Activated CD8-positive, alpha-beta memory T cell treated with anti-CD3 and anti-CD28 coated beads for 24 hours (primary cell): ENCODE data around the gene SHLD2.
"Not testable (repeated sequence)": the region's sequence is repeated elsewhere in the genome, so short reads cannot be mapped to it uniquely, and the experiment has no call there.

Experiments used
- DNase-seq: peaks from one replicate; pipeline ENCODE4 v3.0.0-alpha.2; 2020

Gene SHLD2

DNA sequence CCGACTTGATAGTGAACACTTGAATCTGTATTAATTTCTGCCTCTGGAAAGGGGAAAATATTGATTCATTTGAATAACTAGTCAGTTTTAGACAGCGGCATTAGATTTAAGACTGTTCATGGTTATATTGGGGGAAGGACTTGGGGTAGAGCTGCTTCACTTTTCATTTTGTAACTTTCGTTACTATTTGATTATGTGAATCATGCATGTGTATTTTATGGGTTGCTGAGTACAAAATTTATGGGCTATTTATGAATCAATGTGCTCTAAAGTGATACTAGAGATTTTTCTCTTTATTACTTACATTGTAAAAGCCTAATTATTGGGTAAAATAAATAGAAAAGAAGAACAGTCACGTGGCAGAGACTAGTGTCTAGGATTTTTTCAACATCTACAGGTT lies 5.3 kb upstream of the SHLD2 start:
- DNase-seq, result no peak

DNA sequence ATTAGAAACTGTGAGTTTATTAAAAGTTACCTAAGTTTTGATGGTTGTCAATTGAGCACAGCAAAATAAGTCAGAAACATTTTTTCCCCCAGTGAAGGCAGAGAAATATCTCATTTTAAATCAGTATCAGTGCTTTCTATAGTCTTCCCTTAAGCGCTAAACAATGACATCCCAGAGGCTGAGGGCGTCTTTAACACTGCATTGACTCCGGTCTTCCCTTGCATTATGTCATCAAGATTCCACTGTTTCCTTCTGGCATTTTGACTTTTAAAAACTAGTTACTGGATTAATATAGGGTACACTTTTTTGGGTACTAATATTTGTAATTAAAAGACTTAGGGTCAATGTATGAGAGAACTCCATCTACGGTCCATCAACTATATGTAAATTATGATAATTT lies 4.2 kb upstream of the SHLD2 start:
- DNase-seq, result no peak

DNA sequence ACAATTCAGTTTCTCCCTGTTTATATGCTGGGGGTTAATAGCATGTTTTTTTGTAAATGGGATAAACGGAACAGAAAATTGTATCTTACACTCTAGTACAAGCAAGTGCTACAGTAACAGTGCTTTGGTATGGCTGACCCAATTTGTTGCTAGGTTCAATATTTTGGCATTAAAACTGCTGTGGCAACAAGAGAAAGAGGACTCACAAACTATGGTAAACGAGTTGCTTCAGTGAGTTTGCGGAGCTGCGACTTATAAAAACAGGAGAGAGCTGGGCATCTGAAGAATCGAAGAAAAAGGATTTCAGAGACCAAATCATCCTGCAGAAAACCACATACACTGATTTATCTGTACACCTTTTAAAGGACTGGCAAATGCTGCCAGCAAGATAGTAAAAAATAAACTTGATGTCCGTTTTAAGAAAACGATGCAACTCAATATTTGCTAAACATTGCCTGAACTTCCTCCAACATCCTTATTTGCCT lies 2.6 kb upstream of the SHLD2 start:
- DNase-seq, result no peak

DNA sequence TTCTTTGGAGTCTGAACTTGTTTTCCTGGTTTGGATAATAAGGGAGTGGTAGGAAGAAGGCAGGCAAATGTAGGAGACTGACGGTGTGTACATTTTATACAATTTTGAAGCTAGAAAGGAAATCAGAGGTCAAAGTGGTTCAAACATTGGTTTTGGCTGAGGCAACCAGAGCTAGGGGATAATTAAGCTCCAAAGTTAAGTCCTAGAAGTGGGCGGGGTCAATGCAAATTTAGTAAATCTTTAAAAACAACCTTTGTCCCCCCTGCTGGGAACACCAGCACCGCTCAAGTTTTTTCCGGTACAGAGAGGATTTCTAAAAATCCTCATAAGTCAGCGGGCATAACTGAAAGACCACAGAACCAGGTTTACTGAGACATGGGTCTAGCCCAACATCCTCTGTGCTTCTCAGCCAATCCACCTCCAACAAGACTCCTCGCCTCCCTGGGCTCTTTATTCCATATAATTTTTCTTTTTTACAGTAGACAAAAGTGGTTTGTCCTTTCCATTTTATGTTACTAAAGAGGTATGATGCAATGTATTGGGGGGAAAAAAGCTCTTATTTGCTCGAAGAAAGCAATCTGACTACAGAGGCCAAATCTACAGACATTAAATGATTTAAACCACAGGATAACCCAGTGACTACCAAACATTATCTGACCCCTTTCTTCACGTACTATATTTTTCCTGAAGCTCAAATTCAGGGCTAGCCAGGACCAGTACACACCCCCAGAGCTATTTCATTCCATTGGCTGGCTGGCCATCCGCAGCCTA lies 2.0 kb upstream of the SHLD2 start:
- DNase-seq, result no peak

DNA sequence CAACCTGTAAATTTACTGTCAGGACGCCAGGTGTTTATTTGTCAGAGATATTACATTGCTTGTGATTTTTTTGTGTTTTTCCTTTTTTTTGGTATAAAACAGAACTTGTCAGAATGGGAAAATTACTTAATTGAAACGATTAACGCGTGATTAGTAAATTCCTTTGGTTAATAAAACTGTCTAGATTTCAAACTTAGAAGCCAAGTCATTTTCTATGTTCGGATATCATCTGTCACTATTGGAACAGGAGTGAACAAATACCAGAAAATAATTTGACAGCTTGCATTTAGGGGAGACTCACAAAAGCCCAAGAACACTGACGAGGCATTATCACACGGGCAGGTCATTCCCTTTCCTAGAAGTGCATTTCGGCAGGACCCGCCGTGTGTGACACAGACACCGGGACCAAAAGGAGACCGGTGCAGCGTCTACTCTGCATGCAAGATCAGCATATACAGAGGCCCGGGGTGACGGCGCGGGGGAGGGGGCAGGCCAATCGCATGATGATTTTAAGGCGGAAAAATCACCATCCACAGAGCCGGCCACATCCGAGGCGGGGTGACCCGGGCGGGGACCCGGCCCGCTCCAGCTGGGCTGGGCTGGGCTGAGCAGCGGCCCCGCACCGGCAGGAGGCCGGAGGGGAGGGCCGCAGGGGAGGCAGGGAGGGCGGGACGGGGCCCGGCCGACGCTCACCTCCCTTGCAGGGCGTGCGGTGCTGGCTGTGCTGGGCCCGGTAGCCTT lies 1.2 kb upstream of the SHLD2 start:
- peak; percentile 87 for DNase-seq

DNA sequence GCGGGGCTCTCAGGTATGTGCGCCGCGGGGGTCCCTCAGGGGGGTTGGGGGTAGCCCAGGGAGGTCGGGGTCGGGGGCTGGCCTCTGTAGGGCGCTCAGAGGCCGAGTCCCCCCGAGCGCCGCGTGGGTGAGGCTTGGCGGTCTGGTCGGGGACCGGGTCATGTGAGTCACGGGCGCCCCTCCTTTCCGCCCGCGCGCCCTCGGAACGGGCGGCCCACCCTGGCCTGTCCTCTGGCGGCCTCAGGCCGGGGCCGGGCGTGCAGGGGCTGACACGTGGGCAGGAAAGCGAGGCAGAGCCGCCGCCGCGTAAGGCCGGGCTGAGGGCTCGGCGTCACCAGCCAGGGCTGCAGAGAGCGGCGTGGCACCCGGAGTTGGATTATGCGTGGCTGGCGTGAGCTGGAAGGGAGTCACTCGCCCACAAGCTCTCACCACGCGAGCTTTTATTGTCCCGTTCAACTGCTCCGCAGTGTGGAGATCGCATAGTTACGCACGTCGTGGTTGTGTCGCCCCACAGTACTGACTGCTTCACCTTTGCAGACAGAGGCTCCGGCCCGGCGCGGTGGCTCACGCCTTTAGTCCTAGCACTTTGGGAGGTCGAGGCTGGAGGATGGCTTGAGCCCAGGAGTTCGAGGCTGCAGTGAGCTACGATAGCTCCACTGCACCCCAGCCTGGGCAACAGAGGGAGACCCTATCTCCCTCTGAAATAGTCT lies 385 bp downstream of the SHLD2 start:
- DNase-seq, result peak; percentile 93

DNA sequence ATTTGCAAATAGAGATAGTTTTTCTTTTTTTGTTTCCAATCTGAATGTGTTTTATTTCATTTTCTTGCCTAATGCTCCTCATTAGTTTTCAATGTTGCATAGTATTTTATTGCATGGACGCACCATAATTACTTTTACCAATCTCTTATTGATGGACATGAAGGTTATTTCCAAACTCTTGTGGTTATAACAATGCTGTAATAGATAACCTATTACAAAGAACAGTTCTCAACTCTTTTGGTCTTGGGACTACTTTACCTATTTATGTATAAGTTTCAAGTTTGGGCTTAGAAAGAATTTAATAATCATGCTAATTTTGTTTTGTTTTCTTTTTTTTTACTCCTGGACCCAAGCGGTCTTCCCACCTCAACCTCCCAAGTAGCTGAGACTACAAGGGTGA lies 7.0 kb downstream of the SHLD2 start:
- no peak for DNase-seq

DNA sequence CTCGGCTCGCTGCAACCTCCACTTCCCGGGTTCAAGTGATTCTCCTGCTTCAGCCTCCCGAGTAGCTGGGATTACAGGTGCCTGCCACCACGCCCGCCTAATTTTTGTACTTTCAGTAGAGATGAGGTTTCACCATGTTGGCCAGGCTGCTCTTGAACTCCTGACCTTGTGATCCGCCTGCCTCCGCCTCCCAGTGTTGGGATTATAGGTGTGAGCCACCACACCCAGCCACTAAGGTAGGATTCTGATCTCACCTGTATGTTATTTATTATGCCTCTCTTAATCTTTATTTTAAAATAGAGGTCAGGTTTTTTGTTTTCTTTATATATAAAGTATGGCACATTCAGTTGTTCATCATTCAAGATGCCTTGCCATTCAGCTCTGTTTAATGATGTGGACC lies 9.7 kb downstream of the SHLD2 start:
- not testable (repeated sequence) for DNase-seq

DNA sequence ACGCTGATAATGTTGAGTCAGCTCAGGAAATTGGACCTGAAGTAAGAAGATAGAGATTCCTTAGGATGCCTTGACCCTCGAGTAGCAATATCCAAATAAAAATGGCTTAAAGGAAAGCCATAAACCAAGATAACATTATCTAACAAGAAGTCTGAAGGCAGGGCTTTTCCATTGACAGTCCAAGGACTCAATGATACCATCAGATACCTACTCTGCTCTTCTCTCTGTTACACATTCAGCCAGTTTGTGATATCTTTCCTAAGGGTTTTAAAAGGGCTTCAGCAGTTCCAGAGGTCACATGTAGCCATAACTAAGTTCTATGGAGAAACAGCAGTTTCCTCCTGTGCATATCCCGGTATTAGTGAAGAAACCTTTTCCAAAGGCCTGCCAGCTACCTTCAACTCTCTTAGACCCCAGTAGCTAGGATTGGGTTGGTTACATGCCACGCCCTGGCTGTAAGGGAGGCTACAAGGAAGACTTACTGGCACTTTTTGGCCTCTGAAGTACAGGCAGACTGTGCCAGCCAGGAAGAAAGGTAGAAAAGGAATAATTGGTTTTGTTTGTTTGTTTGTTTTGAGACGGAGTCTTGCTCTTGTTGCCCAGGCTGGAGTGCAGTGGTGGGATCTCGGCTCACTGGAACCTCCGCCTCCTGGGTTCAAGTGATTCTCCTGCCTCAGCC lies 10.6 kb downstream of the SHLD2 start:
- no peak for DNase-seq

DNA sequence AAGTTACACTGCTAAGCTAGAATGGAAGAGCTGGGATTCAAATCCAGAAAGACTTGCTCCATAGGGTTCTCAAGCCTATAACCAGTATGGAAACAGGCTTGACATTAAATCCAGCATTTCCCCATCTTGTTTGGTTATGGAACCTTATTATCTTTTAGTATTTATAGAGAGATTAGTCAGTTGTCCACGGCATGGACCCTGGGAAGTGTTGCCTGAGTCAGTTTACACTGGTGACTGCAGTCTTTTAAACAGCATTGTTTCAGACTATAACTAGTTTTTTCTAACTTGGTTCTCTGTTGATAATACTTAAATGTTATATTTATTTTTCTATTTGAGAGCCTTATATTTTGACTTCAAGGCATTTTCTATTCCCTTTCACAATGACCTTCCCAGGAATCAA lies 23.1 kb downstream of the SHLD2 start:
- not testable (repeated sequence) for DNase-seq

DNA sequence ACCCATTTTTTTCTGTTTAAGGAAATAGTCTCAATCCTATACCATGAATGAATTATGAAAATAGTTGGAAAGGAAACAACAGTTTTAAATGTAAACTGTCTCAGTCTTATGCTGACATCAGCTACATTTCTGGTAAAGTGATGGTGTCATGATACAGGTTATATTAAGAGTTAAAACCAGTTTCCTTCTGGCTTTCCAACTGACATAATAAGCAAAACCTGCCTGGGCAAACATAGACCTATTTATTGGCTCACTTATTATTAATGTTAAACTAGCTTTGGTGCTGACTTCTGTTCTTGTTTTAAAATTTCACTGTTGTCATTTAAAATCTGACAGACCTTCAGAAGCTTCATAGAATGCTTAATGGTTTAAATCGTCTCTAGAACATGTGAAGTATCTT lies 24.0 kb downstream of the SHLD2 start:
- not testable (repeated sequence) for DNase-seq

DNA sequence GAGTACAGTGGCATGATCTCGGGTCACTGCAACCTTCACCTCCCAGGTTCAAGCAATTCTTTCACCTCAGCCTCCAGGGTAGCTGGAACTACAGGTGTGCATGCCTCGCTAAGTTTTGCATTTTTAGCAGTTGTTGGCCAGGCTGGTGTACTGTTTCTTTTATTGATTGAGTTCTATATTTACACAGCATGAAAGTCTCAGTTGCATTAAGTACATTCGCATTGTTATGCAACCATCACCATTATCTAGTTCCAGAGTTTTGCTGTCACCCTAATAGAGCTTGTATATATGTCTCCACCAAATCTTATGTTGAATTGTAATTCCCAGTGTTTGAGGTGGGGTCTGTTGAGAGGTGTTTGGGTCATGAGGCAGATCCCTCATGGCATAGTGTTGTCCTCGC lies 28.3 kb downstream of the SHLD2 start:
- not testable (repeated sequence) for DNase-seq

DNA sequence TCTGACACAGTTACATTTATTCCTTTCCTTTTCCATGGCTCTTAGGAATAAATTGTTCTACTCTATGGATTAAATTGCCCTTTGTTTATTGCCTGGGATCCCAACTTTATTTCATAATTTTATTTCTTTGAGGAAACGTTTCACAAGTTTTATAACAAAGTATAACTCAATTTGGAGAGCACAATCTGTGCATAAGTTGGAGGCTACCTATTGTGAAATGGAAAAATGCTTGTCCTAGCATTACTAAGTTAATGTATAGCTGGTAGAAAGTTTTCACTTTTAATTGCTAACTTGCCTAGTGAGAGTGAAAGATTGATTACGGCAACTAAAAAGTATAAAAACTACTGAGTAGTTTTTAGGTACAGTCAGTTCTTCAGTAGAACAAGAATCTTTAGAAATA lies 32.0 kb downstream of the SHLD2 start:
- not testable (repeated sequence) for DNase-seq

DNA sequence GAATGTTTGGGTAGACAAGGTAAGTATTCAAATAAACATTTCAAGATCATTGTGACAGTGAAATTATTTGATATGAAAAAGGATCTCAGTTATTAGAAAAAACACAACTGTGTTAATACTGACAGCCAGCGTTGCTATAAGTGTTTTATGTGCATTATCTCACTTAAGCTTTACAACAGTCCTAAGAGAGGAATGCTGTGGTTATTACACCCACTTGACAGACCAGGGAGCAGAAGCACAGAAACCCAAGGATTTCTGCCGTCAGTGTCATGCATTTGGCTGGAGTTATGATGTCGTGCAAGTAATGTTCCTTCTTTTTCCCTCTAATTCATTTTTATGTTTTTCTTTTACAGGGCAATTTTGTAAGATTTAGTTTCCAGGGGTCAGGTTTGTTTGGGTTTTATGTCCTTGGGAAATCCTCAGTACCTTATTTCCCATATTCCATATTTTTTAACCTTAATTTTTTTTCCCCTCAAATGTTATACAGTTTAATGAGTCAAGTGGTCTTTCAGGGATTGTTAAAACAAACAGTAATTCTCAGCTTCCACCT lies 32.7 kb downstream of the SHLD2 start:
- not testable (repeated sequence) for DNase-seq

DNA sequence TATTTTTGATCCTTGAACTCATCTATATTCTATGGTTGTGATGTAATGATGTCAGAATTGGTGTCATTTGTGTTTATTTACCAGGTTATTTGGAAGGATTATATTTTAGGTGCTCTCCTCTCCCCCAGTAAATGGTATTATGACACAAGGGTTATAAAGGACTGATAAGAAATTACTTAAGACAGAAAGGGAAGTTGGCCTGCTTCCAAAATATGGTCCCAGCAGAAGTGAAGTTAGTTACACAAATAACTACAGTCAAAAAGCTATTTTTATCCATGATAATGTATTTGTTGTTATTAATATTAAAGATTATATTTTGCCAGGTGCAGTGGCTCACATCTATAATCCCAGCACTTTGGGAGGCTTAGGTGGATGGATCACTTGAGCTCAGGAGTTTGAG lies 37.2 kb downstream of the SHLD2 start:
- not testable (repeated sequence) for DNase-seq

DNA sequence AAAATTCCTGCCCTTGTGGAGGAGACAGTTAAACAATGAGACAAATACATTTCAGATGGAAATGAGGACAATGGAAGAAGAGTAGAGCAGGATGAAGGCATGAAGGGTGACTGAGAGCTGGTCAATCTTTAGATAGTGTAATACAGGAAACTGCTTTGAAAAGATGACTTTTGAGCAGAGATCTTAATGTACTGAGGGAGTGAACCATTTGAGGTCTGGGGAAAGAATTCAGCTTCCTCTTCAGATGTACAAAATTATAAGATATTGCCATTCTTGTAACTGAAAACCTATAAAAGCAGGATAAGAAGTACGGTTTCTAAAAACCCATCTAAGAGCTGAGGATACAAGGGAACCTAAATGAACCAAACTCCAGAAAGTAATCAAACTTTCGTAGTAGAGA lies 38.9 kb downstream of the SHLD2 start:
- DNase-seq, result not testable (repeated sequence)

DNA sequence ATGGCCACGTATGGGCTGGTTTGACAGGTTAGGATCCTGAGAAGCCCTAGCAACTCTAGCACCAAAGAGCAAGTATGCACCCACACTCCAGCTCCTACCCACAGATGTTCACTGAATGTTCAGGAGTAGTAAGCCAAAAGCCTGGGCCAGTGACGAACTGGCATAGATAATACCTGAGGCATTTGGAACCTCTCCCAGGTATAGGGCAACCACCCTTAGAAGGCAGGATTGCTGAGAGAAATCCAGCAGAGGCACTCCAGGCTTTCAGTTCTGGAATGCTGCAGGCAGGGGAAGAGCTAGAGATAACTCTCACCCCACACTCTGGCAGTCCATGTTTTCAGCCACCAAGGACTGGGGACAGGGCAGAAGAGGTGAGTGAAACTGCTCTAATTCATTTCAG lies 39.4 kb downstream of the SHLD2 start:
- not testable (repeated sequence) for DNase-seq

DNA sequence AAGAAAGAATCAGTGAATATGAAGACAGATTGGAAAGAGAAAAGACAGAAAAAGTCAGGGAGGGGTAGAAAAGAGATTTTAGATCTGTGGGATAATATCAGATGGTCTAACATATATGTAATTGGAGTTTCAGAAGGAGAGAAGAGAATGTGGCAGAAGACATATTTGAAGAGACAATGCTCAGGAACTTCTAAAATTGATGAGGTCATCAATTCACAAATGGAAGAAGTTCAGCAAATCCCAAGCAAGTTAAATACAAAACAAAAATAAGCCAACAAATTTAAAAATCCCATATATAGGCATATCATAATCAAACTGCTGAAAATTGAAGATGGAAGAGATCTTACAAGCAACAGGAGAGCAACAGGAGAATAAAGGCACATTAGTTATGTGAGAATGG lies 42.5 kb downstream of the SHLD2 start:
- not testable (repeated sequence) for DNase-seq

DNA sequence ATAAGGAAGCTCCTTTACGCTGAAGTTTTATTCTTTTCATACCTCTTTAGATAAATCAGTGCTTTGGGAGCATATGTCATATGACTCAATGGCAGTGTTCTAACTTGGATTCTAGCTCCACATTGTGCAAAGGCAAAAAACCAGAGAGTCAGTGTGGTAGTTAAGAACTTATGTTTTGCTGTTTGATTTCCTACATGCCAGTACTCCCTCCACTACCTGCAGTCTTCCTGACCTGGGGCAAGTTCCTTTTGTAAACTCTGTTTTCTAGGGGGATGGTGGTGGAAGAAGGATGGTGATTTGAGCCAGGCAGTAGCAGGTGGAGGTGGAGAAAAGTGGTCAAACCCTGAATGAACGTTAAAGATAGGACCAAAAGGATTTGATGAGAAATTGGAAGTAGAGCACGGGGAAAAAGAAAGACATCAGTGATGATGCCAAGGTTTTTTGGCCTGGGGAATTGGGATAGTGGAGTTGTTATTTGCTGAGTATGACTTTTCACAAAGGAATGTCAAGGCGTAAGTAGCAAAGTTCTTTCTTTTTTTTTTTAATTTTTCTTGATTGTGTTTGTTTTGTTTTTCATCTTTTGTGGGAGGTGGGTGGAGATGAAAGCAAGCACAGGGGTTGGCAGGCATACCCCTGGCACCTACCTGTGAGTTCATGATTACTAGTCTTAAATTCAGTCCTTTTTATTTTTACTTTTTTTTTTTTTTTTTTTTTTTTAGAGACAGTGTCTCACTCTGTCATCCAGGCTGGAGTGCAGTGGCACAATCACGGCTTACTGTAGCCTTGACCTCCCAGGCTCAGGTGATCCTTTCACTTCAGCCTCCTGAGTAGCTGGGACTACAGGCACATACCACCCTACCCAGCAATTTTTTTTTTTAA lies 47.5 kb downstream of the SHLD2 start:
- DNase-seq, result not testable (repeated sequence)

DNA sequence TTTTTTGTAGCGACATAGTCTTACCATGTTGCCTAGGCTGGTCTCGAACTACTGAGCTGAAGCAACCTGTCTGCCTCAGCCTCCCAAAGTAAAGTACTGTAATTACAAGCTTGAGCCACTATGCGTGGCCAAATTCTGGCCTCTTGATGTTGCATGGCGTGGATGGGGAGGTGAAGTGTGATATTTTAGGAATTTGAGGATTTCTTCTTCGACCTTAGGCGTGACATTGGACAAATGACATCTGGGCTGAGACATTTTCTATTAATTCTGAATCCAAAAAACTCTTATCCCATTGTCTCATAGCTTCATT lies 48.1 kb downstream of the SHLD2 start:
- DNase-seq, result not testable (repeated sequence)

DNA sequence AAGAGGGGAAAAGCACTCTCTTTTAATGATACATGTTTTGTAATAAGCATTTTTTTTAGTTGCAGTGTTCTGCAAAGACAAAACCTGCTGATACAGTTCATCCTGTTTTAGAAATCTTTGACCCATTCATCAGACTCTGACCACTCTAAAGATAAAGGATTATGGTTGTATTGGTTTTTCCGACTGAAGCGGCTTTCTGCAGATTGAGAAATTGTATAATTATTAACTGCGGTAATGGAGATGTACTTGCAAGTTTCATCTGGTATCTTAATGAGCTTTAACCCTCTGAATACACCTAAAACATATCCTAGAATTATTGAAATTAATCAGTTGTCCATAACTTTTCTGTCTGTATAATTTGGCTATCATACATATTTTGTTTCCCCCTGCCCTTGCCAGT lies 50.6 kb downstream of the SHLD2 start:
- not testable (repeated sequence) for DNase-seq
